Spleen (tissue), 7 donors: ENCODE data around the gene EIF2S2.

Experiments
- CTCF ChIP-seq, 11 experiments: fragments of 200-600 bp in 7 of 11; fragments of 450-650 bp in 4 of 11; sonication (generic) in 4 of 11; IDR thresholded peaks in 8 of 11; conservative IDR thresholded peaks in 3 of 11; 1 replicate in 7 of 11; 2 replicates in 4 of 11; pipeline versions ENCODE4 v1.4.0 to v1.8.0; 2016 to 2021; ENCODE audit warnings: antibody characterized with exemption in 11 of 11, inconsistent platforms in 4 of 11, mild to moderate bottlenecking in 1 of 11
- POLR2AphosphoS5 ChIP-seq, 3 donors: sonication (generic); formaldehyde crosslinking; IDR thresholded peaks; one replicate each; pipeline ENCODE4 v1.5.1; 2017; ENCODE audit warnings: antibody characterized with exemption in 3 of 3
- donor health status: DM: no; HTN: no; CAD: no; lungs with moderate emphysema.
- donor health status: DM: no; HTN: no; CAD: no.
- donor health status: DM: no; HTN: no; CAD: no.

- TF ChIP-seq CTCF (IDR thresholded peaks at IDR 0.05 in 8 of 11, conservative IDR thresholded peaks at IDR 0.05 in 3 of 11) (peak; percentile 67 to 88 (median 82)), POLR2AphosphoS5 (IDR thresholded peaks at IDR 0.05) (no peak)
Measured at GRCh38 chr20:34069341-34070078, 42.5 kb downstream of the EIF2S2 start.
